H1 (cell line): ENCODE data around the gene ACACB. TPM values are rescaled to one million over a fixed set of nuclear protein-coding genes. Genes with fewer than 3 reads are reported as not detected.

Source experiments
- CTCF ChIA-PET: fragments of 300-600 bp; sonication (Branson Sonifier 250); formaldehyde crosslinking; loops from one replicate; lab custom pipeline; 2021; ENCODE audit not compliant: partially characterized antibody; lab: Charles Lee
- POLR2A ChIA-PET: fragments of 300-600 bp; sonication (Branson Sonifier 250); formaldehyde crosslinking; loops from one replicate; lab custom pipeline; 2021; ENCODE audit warnings: inconsistent platforms; ENCODE audit not compliant: partially characterized antibody; lab: Charles Lee
- DNase-seq, 2 experiments: peaks; one replicate each; pipeline versions ENCODE4 v3.0.0 to v3.0.0-alpha.2; 2010 to 2022; ENCODE audit warnings: low spot score in 2 of 2, low read depth in 1 of 2, mixed read lengths in 1 of 2
- FAIRE-seq: peaks from 2 replicates; lab custom pipeline; 2011; peaks lifted over from hg19 to GRCh38; lab: Jason Lieb, UNC
- H2AFZ ChIP-seq: 2 replicates; pipeline ENCODE4 v1.8.1; 2012; ENCODE audit warnings: low read length, inconsistent platforms
- H2AK5ac ChIP-seq: 2 replicates; pipeline ENCODE4 v1.6.1; 2013; ENCODE audit warnings: low read depth, low read length
- H2BK120ac ChIP-seq: replicated peaks from 2 replicates; pipeline ENCODE3; 2013; ENCODE audit warnings: low read depth, low read length, inconsistent platforms
- H2BK12ac ChIP-seq: 2 replicates; pipeline ENCODE4 v1.6.1; 2013; ENCODE audit warnings: low read depth, low read length
- H2BK15ac ChIP-seq: 2 replicates; pipeline ENCODE4 v1.6.1; 2013; ENCODE audit warnings: low read length
- H2BK20ac ChIP-seq: 2 replicates; pipeline ENCODE4 v1.6.1; 2013; ENCODE audit warnings: low read length
- H2BK5ac ChIP-seq: 2 replicates; pipeline ENCODE4 v1.6.1; 2013; ENCODE audit warnings: low read depth, low read length
- H3K14ac ChIP-seq: 2 replicates; pipeline ENCODE4 v1.6.1; 2013; ENCODE audit warnings: inconsistent platforms; ENCODE audit not compliant: insufficient read length
- H3K18ac ChIP-seq: 2 replicates; pipeline ENCODE4 v1.6.1; 2013; ENCODE audit warnings: low read length; ENCODE audit errors: extremely low read depth
- H3K23ac ChIP-seq: 2 replicates; pipeline ENCODE4 v1.6.1; 2013; ENCODE audit warnings: inconsistent platforms; ENCODE audit not compliant: insufficient read length
- H3K23me2 ChIP-seq: 2 replicates; pipeline ENCODE4 v1.6.1; 2013; ENCODE audit warnings: low read depth, low read length
- H3K27ac ChIP-seq: 2 replicates; pipeline ENCODE4 v1.6.1; 2011; ENCODE audit warnings: low read depth, low read length, inconsistent platforms
- H3K27me3 ChIP-seq, 4 experiments: replicated peaks in 1 of 4; 1 replicate in 1 of 4; 2 replicates in 3 of 4; pipeline versions ENCODE4 v1.6.1 to v1.8.1; 2011 to 2013; ENCODE audit warnings: low read length in 3 of 4, mild to moderate bottlenecking in 3 of 4, inconsistent platforms in 2 of 4, mixed read lengths in 2 of 4, moderate library complexity in 1 of 4; ENCODE audit not compliant: control insufficient read depth in 3 of 4, insufficient read depth in 3 of 4; ENCODE audit errors: extremely low read depth in 1 of 4
- H3K36me3 ChIP-seq, 4 experiments: 2 replicates each; pipeline versions ENCODE4 v1.6.1 to v1.8.1; 2011 to 2013; ENCODE audit warnings: mild to moderate bottlenecking in 4 of 4, low read length in 3 of 4, moderate library complexity in 2 of 4, control low read depth in 1 of 4, inconsistent platforms in 1 of 4; ENCODE audit not compliant: insufficient read depth in 4 of 4, control insufficient read depth in 2 of 4
- H3K4ac ChIP-seq: replicated peaks from 2 replicates; pipeline ENCODE3; 2013; ENCODE audit warnings: low read length, low read depth, mixed read lengths, inconsistent platforms; ENCODE audit not compliant: insufficient read length
- H3K4me1 ChIP-seq, 4 experiments: replicated peaks in 1 of 4; 1 replicate in 1 of 4; 2 replicates in 3 of 4; pipeline versions ENCODE4 v1.6.1 to v1.8.1; 2011 to 2013; ENCODE audit warnings: low read length in 3 of 4, inconsistent platforms in 2 of 4, mixed read lengths in 1 of 4; ENCODE audit not compliant: insufficient read depth in 4 of 4, control insufficient read depth in 3 of 4
- H3K4me2 ChIP-seq, 2 experiments: 2 replicates each; pipeline versions ENCODE4 v1.6.1 to v1.8.1; 2011 to 2013; ENCODE audit warnings: low read depth in 2 of 2, low read length in 2 of 2, control low read depth in 1 of 2, inconsistent platforms in 1 of 2, mild to moderate bottlenecking in 1 of 2; ENCODE audit not compliant: insufficient read depth in 1 of 2
- H3K4me3 ChIP-seq, 4 experiments: fragments of 200-600, 300-600 bp in 1 of 4; sonication (generic), shearing (Covaris generic), sonication (Bioruptor Twin) in 1 of 4; 2 replicates each; pipeline versions ENCODE4 v1.5.1 to v1.8.1; 2011 to 2016; ENCODE audit warnings: low read length in 4 of 4, low read depth in 3 of 4, control low read depth in 2 of 4, inconsistent platforms in 2 of 4, mild to moderate bottlenecking in 2 of 4, mixed read lengths in 1 of 4, moderate library complexity in 1 of 4; ENCODE audit not compliant: insufficient read depth in 2 of 4; ENCODE audit errors: extremely low read depth in 1 of 4
- H3K56ac ChIP-seq: replicated peaks from 2 replicates; pipeline ENCODE3; 2013; ENCODE audit warnings: low read depth, mild to moderate bottlenecking, mixed read lengths, low read length, inconsistent platforms; ENCODE audit not compliant: insufficient read length
- H3K79me1 ChIP-seq: 2 replicates; pipeline ENCODE4 v1.6.1; 2013; ENCODE audit warnings: low read depth, low read length, control low read depth
- H3K79me2 ChIP-seq, 2 experiments: 2 replicates each; pipeline versions ENCODE4 v1.6.1 to v1.8.1; 2012 to 2013; ENCODE audit warnings: low read length in 2 of 2, mild to moderate bottlenecking in 2 of 2, inconsistent platforms in 1 of 2; ENCODE audit not compliant: insufficient read depth in 2 of 2, control insufficient read depth in 1 of 2
- H3K9ac ChIP-seq, 4 experiments: replicated peaks in 1 of 4; 1 replicate in 1 of 4; 2 replicates in 3 of 4; pipeline versions ENCODE4 v1.6.1 to v1.8.1; 2011 to 2013; ENCODE audit warnings: low read depth in 3 of 4, low read length in 3 of 4, control low read depth in 2 of 4, mild to moderate bottlenecking in 2 of 4, moderate library complexity in 2 of 4, inconsistent platforms in 1 of 4; ENCODE audit errors: extremely low read depth in 1 of 4
- H3K9me3 ChIP-seq, 2 experiments: 2 replicates each; pipeline versions ENCODE4 v1.6.1 to v1.8.1; 2012 to 2013; ENCODE audit warnings: mild to moderate bottlenecking in 2 of 2, moderate library complexity in 2 of 2, control low read depth in 1 of 2, inconsistent platforms in 1 of 2, low read depth in 1 of 2, low read length in 1 of 2, mixed read lengths in 1 of 2; ENCODE audit not compliant: insufficient read depth in 2 of 2
- H4K20me1 ChIP-seq, 2 experiments: replicated peaks in 1 of 2; 2 replicates each; pipeline versions ENCODE3 to v1.8.1; 2011 to 2013; ENCODE audit warnings: inconsistent platforms in 2 of 2, low read length in 2 of 2, mild to moderate bottlenecking in 1 of 2; ENCODE audit not compliant: insufficient read depth in 2 of 2, control insufficient read depth in 1 of 2
- H4K5ac ChIP-seq: 2 replicates; pipeline ENCODE4 v1.6.1; 2013; ENCODE audit warnings: low read length, low read depth, mixed read lengths, inconsistent platforms; ENCODE audit not compliant: insufficient read length
- H4K8ac ChIP-seq: 2 replicates; pipeline ENCODE4 v1.8.0; 2013; ENCODE audit warnings: mild to moderate bottlenecking, moderate library complexity, low read length, inconsistent platforms; ENCODE audit not compliant: insufficient read depth; ENCODE audit errors: extremely low read depth
- H4K91ac ChIP-seq: replicated peaks from 2 replicates; pipeline ENCODE3; 2013; ENCODE audit warnings: low read length, mixed read lengths, inconsistent platforms; ENCODE audit not compliant: insufficient read length
- BACH1 ChIP-seq: IDR thresholded peaks from 2 replicates; pipeline ENCODE4 v1.6.1; 2012; ENCODE audit warnings: low read length, improper control_type of control experiment
- CBX5 ChIP-seq: fragments of 300-800, 300-1000 bp; sonication (generic); IDR thresholded peaks from 2 replicates; pipeline ENCODE4 v1.7.1; 2016; ENCODE audit warnings: antibody characterized with exemption, low read length, low read depth
- CBX8 ChIP-seq: fragments of 300-800, 300-1000 bp; sonication (generic); IDR thresholded peaks from 2 replicates; pipeline ENCODE4 v1.7.1; 2016; ENCODE audit warnings: low read depth, low read length, borderline replicate concordance
- CEBPB ChIP-seq: IDR thresholded peaks from 2 replicates; pipeline ENCODE4 v1.6.1; 2012; ENCODE audit warnings: low read depth, low read length
- CHD1 ChIP-seq: IDR thresholded peaks from 2 replicates; pipeline ENCODE4 v1.6.1; 2012; ENCODE audit warnings: low read depth, low read length, improper control_type of control experiment
- EZH2 ChIP-seq: fragments of 200-600 bp; sonication (generic); IDR thresholded peaks from 2 replicates; pipeline ENCODE4 v1.7.1; 2012; ENCODE audit warnings: low read depth, mild to moderate bottlenecking, moderate library complexity, low read length, inconsistent platforms; ENCODE audit not compliant: severe bottlenecking
- GTF2F1 ChIP-seq: IDR thresholded peaks from 2 replicates; pipeline ENCODE4 v1.6.1; 2012; ENCODE audit warnings: low read depth, low read length, improper control_type of control experiment, borderline replicate concordance
- HDAC6 ChIP-seq: IDR thresholded peaks from one replicate; pipeline ENCODE4 v1.7.1; 2012; ENCODE audit warnings: low read depth, mild to moderate bottlenecking, inconsistent platforms, low read length, moderate library complexity
- KDM5A ChIP-seq: fragments of 200-600 bp; IDR thresholded peaks from 2 replicates; pipeline ENCODE4 v1.7.1; 2012; ENCODE audit warnings: mild to moderate bottlenecking, low read length, inconsistent platforms, mixed read lengths
- PHF8 ChIP-seq: fragments of 200-600 bp; sonication (generic); conservative IDR thresholded peaks from 2 replicates; pipeline ENCODE4 v1.7.1; 2012; ENCODE audit warnings: low read depth, mild to moderate bottlenecking, inconsistent platforms, low read length, moderate library complexity
- POLR2A ChIP-seq, 2 experiments: IDR thresholded peaks; 1 replicate in 1 of 2; 2 replicates in 1 of 2; pipeline ENCODE4 v1.6.1; 2011; ENCODE audit warnings: low read depth in 2 of 2, low read length in 2 of 2, mild to moderate bottlenecking in 2 of 2; ENCODE audit errors: control extremely low read depth in 1 of 2
- POLR2AphosphoS5 ChIP-seq: IDR thresholded peaks from 2 replicates; pipeline ENCODE4 v1.6.1; 2011; ENCODE audit warnings: low read depth, low read length
- SRF ChIP-seq: IDR thresholded peaks from 2 replicates; pipeline ENCODE4 v1.6.1; 2011; ENCODE audit warnings: mild to moderate bottlenecking, low read depth, low read length, moderate library complexity
- TBP ChIP-seq: IDR thresholded peaks from 2 replicates; pipeline ENCODE4 v1.6.1; 2011; ENCODE audit warnings: low read depth, low read length, improper control_type of control experiment
- TCF12 ChIP-seq: IDR thresholded peaks from 2 replicates; pipeline ENCODE4 v1.6.1; 2011; ENCODE audit warnings: low read depth, mild to moderate bottlenecking, low read length
- ZNF274 ChIP-seq: IDR thresholded peaks from 2 replicates; pipeline ENCODE4 v1.7.0; 2012; ENCODE audit warnings: low read length, borderline replicate concordance; ENCODE audit errors: extremely low read depth
- WGBS, 2 experiments: shearing (Covaris generic) in 1 of 2; methylation state at CpG; one replicate each; pipeline versions ENCODE4 v1.1.6 to v1.1.7; 2013 to 2015; ENCODE audit warnings: low lambda C conversion rate in 2 of 2, mixed read lengths in 2 of 2, inconsistent platforms in 1 of 2, low coverage in 1 of 2, missing lambda C conversion rate in 1 of 2; ENCODE audit not compliant: insufficient replicate concordance in 2 of 2, insufficient coverage in 1 of 2, insufficient read length in 1 of 2; ENCODE audit errors: extremely low coverage in 1 of 2, missing lambda C conversion rate in 1 of 2; 5-methylcytosine and 5-hydroxymethylcytosine counted together
- polyA plus RNA-seq, 7 experiments: library from polyadenylated mRNA; depleted of rRNA in 3 of 7; stranded (reverse) in 5 of 7; unstranded in 2 of 7; fragments of >200 nt in 5 of 7; fragments of 200-250 nt in 2 of 7; gene quantifications; 1 replicate in 5 of 7; 2 replicates in 1 of 7; 4 replicates in 1 of 7; pipeline versions ENCODE4 v1.2.1 to v1.2.3, GENCODE V29; 2011 to 2013; ENCODE audit warnings: missing spikeins in 2 of 7, mixed read lengths in 2 of 7
- total RNA-seq: library from RNA; stranded (reverse); fragmentation: NEBNext Ultra II Directional; extraction: Animal tissue kit (Norgen Biotek cat#: 25700); gene quantifications from 2 replicates; pipeline ENCODE4 v1.2.1, GENCODE V29; 2021

Gene ACACB
- total and polyA plus RNA-seq, 2 of the 8 experiments (the other 6 are each of a cell fraction or from before 2014, with no cell fraction given): 5.8 to 15.3 TPM

DNA sequence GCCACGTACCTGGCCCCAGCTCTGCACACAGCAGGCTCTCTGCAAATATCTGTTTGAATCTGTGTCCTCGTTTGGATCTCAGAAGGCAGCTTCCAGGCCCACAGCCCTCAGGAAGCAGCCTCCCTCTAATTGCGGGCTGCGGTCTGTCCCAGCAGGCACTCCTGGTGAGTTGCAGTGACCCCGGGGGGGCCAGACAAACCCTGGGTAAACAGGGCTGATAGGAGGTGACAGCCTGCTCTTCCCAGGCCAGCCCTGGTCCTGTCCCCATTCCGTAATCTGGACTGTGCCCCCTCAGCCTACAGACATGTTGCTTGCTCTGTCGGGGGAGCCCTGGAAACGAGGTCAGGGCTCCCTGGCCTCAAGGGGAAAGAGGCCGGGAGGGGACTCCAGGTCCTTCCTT, 190.7 kb downstream of the ACACB start:
- Histone ChIP-seq H3K9ac (no peak overlapping the region), H2AK5ac (no peak overlapping the region), H3K27me3 (peaks cover 10 to 54% (median 40%) of the 10 kb centered on the region in 4 experiments), H3K9me3 (no peaks in the 10 kb centered on the region), H3K4me3 (no peak overlapping the region), H2BK15ac (no peak overlapping the region), H4K20me1 (peaks cover 0 to 1% of the 10 kb centered on the region in 2 experiments), H3K36me3 (no peaks in the 10 kb centered on the region), H3K23ac (no peak overlapping the region), H4K5ac (no peak overlapping the region), H4K8ac (no peak overlapping the region), H3K56ac (no peak overlapping the region), H3K79me1 (no peaks in the 10 kb centered on the region), H3K27ac (no peak overlapping the region), H4K91ac (no peak overlapping the region), H3K23me2 (peaks cover 8% of the 10 kb centered on the region; the same call in 1 of the 2 replicates), H3K4ac (no peak overlapping the region), H3K14ac (no peak overlapping the region), H2BK120ac (no peak overlapping the region), H2BK12ac (no peak overlapping the region), H3K4me2 (no peak overlapping the region), H2AFZ (no peak overlapping the region), H3K18ac (no peak overlapping the region), H3K4me1 (peaks cover 0 to 6% (median under 1%) of the 10 kb centered on the region in 4 experiments; a peak in 2 of 7 replicates), H3K79me2 (no peaks in the 10 kb centered on the region), H2BK5ac (no peak overlapping the region), H2BK20ac (no peak overlapping the region)
- CTCF ChIA-PET: interaction anchor here (0.5 to 1.5 kb wide), 4 partner anchors 9 to 550 kb away, joined by 3 to 7 read pairs (median 3); no protein-coding TSS in a partner anchor
- DNase-seq (no peak), FAIRE-seq (no peak)
- POLR2A ChIA-PET: interaction anchor here (1.0 to 1.2 kb wide), 2 partner anchors 15 to 34 kb away, joined by 3 to 5 read pairs; no protein-coding TSS in a partner anchor
- WGBS, 2 experiments: 86% methylated on average over 8 of the region's 9 CpGs; no CpG with 5 or more reads in 1 of the 2 experiments
- TF ChIP-seq CHD1 (no peak), EZH2 (no peak), POLR2A (IDR thresholded peaks at IDR 0.05; ENCODE audit: control extremely low read depth in 1 of 2, low read depth in 2 of 2, low read length in 2 of 2) (no peak), TBP (no peak), CBX8 (no peak), SRF (no peak), GTF2F1 (no peak), POLR2AphosphoS5 (no peak), PHF8 (no peak), CEBPB (no peak), ZNF274 (no peak), TCF12 (no peak), KDM5A (no peak), CBX5 (no peak), HDAC6 (no peak), BACH1 (no peak)
